Stomach (tissue), 9 donors: Measurements from ENCODE around the gene ADGRA1. TPM values are rescaled to one million over a fixed set of nuclear protein-coding genes. Genes with fewer than 3 reads are reported as not detected.

Experiments used
- DNase-seq, 2 donors: peaks; one replicate each; pipeline versions ENCODE4 v3.0.0 to v3.0.0-alpha.2; 2013 to 2019
- H3K27ac ChIP-seq, 5 donors: fragments of 200-600 bp in 4 of 5; sonication (generic) in 4 of 5; one replicate each; pipeline ENCODE4 v1.5.1; 2013 to 2019; ENCODE audit warnings: mild to moderate bottlenecking in 1 of 5, moderate library complexity in 1 of 5
- H3K27me3 ChIP-seq, 3 donors: fragments of 200-600 bp; sonication (generic); one replicate each; pipeline ENCODE4 v1.5.1; 2017 to 2019; ENCODE audit warnings: mixed run types in 1 of 3
- H3K36me3 ChIP-seq, 4 donors: fragments of 200-600 bp; sonication (generic); 1 replicate in 3 of 4; 2 replicates in 1 of 4; pipeline ENCODE4 v1.5.1; 2016 to 2019
- H3K4me1 ChIP-seq, 4 donors: fragments of 200-600 bp; sonication (generic); one replicate each; pipeline ENCODE4 v1.5.1; 2016 to 2019
- H3K4me3 ChIP-seq, 4 donors: fragments of 200-600 bp; sonication (generic) in 3 of 4; one replicate each; pipeline ENCODE4 v1.5.1; 2016 to 2019; ENCODE audit warnings: mild to moderate bottlenecking in 1 of 4
- H3K9me3 ChIP-seq, 4 donors: fragments of 200-600 bp; sonication (generic); one replicate each; pipeline ENCODE4 v1.5.1; 2016 to 2019
- CTCF ChIP-seq, 7 experiments: fragments of 450-650 bp in 4 of 7; fragments of 200-600 bp in 3 of 7; sonication (generic) in 3 of 7; IDR thresholded peaks; one replicate each; pipeline ENCODE4 v1.5.1; 2016 to 2019; ENCODE audit warnings: antibody characterized with exemption in 7 of 7, control low read depth in 2 of 7, mild to moderate bottlenecking in 1 of 7
- EP300 ChIP-seq: sonication (generic); formaldehyde crosslinking; IDR thresholded peaks from one replicate; pipeline ENCODE4 v1.6.1; 2017; ENCODE audit warnings: antibody characterized with exemption
- POLR2A ChIP-seq, 4 donors: fragments of 450-650 bp; IDR thresholded peaks; one replicate each; pipeline ENCODE4 v1.6.1; 2016; ENCODE audit warnings: antibody characterized with exemption in 4 of 4, control low read depth in 2 of 4, mild to moderate bottlenecking in 1 of 4, moderate library complexity in 1 of 4
- POLR2AphosphoS5 ChIP-seq, 3 donors: sonication (generic); formaldehyde crosslinking; IDR thresholded peaks; one replicate each; pipeline ENCODE4 v1.6.1; 2016; ENCODE audit warnings: antibody characterized with exemption in 3 of 3
- WGBS, 5 donors: extraction: QIAGEN DNeasy Blood & Tissue Kit in 3 of 5; methylation state at CpG; one replicate each; pipeline versions ENCODE4 v1.1.5 to v1.1.7; 2013 to 2018; 5-methylcytosine and 5-hydroxymethylcytosine counted together
- intact Hi-C: fragments of 100-400 bp; cut with DNase I; formaldehyde crosslinking; loops from one replicate; pipeline ENCODE4 v1.15.1; 2023; ENCODE audit warnings: low total_unique reads
- polyA plus RNA-seq, 3 donors: library from polyadenylated mRNA; stranded (reverse); fragments of 200-250 nt; gene quantifications; one replicate each; pipeline ENCODE4 v1.2.3, GENCODE V29; 2013
- total RNA-seq, 5 donors: library from RNA; depleted of rRNA; stranded (reverse); fragments of >200 nt; gene quantifications; one replicate each; pipeline versions ENCODE4 v1.1.0 to v1.2.3, GENCODE V29; 2014 to 2016
- donor health status: healthy with polysubstance abuse.
- donor health status: Bipolar disorder and iron deficiency.
- donor health status: healthy.

Gene ADGRA1
- total and polyA plus RNA-seq, 8 donors = under 0.01 to 0.73 (median 0.14) TPM; not detected in 5

- no peaks in the 10 kb centered on the region for H3K36me3 ChIP-seq
- TF ChIP-seq EP300 (no peak), POLR2A (IDR thresholded peaks at IDR 0.05) (no peak), CTCF (IDR thresholded peaks at IDR 0.05) (no peak), POLR2AphosphoS5 (IDR thresholded peaks at IDR 0.05) (no peak)
- H3K4me1 ChIP-seq = peaks cover 11 to 21% (median 18%) of the 10 kb centered on the region in 4 donors
- H3K9me3 ChIP-seq = no peaks in the 10 kb centered on the region
- no peak overlapping the region for H3K27ac ChIP-seq
- no peak overlapping the region for H3K4me3 ChIP-seq
- peaks cover 35 to 100% (median 69%) of the 10 kb centered on the region in 3 donors for H3K27me3 ChIP-seq
- DNase-seq = no peak
- 62 to 74% (median 69%) methylated on average over 27 to 32 of the region's 32 CpGs for WGBS, 5 donors
- intact Hi-C loops = no loop called here
These were observed 2.2 kb upstream of the ADGRA1 start for GRCh38 chr10:133085251-133086125.

GRCh38 chr10:133086247-133086646 lies 1.5 kb upstream of the ADGRA1 start:
- H3K27ac ChIP-seq = no peak overlapping the region
- H3K9me3 ChIP-seq = no peaks in the 10 kb centered on the region
- TF ChIP-seq POLR2AphosphoS5 (IDR thresholded peaks at IDR 0.05) (no peak), POLR2A (IDR thresholded peaks at IDR 0.05) (no peak), CTCF (IDR thresholded peaks at IDR 0.05) (no peak), EP300 (no peak)
- DNase-seq = no peak
- no peaks in the 10 kb centered on the region for H3K36me3 ChIP-seq
- 50 to 61% (median 51%) methylated on average over 3 to 12 of the region's 12 CpGs for WGBS, 5 donors
- peaks cover 11 to 21% (median 18%) of the 10 kb centered on the region in 4 donors for H3K4me1 ChIP-seq
- H3K27me3 ChIP-seq = peaks cover 35 to 98% (median 73%) of the 10 kb centered on the region in 3 donors
- H3K4me3 ChIP-seq = no peak overlapping the region
- intact Hi-C loops = no loop called here

GRCh38 chr10:133087045-133087678 lies 562 bp upstream of the ADGRA1 start:
- Histone ChIP-seq H3K27me3 (peaks cover 35 to 97% (median 73%) of the 10 kb centered on the region in 3 donors), H3K4me3 (no peak overlapping the region), H3K9me3 (no peaks in the 10 kb centered on the region), H3K36me3 (no peaks in the 10 kb centered on the region), H3K27ac (no peak overlapping the region), H3K4me1 (peaks cover 11 to 21% (median 18%) of the 10 kb centered on the region in 4 donors)
- intact Hi-C loops = no loop called here
- TF ChIP-seq CTCF (IDR thresholded peaks at IDR 0.05) (no peak), POLR2A (IDR thresholded peaks at IDR 0.05) (no peak), EP300 (no peak), POLR2AphosphoS5 (IDR thresholded peaks at IDR 0.05) (no peak)
- DNase-seq = no peak
- WGBS, 5 donors = 33 to 43% (median 37%) methylated on average over 13 to 16 of the region's 16 CpGs

- Histone ChIP-seq H3K36me3 (no peaks in the 10 kb centered on the region), H3K27ac (no peak overlapping the region), H3K27me3 (peaks cover 35 to 85% (median 68%) of the 10 kb centered on the region in 3 donors), H3K9me3 (no peaks in the 10 kb centered on the region), H3K4me1 (peaks cover 11 to 21% (median 18%) of the 10 kb centered on the region in 4 donors), H3K4me3 (peak overlapping the region; percentile 17 to 35 (median 26))
- no peak for DNase-seq
- whole genome bisulfite sequencing, 5 donors = 4 to 7% (median 5%) methylated on average over 6 to 87 of the region's 87 CpGs
- no peak for TF ChIP-seq POLR2AphosphoS5 (IDR thresholded peaks at IDR 0.05)
- TF ChIP-seq CTCF (IDR thresholded peaks at IDR 0.05) = no peak
- no peak for TF ChIP-seq EP300
- no peak for TF ChIP-seq POLR2A (IDR thresholded peaks at IDR 0.05)
- intact Hi-C loops = no loop called here
These were observed 643 bp downstream of the ADGRA1 start for GRCh38 chr10:133088179-133088955.
